ENCODE data around the gene SLC37A4.

DNA sequence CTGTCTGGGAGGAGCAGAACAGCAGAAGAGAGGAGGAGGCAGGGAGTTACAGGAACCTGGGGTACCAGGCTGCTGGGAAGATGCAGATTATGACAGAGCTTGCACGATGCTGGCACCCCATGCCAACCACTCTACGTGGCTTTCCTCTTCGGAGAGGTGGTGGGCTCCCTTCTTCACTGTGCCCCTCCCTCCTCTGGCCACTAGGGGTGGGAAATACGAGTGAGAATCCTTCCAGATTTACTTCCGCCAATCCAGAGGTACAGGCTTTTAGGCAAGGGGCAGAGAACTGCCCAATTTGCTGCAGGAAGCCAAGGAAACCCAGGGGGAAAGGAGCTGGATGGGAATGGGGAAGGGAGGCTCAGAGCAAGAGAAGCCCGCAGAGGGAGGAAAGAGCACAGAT lies 14.0 kb upstream of the SLC37A4 start:
- TF ChIP-seq CTCF (conservative IDR thresholded peaks at IDR 0.05; ENCODE audit: low read depth, low read length) (peak; percentile 39), EZH2 (IDR thresholded peaks at IDR 0.05; ENCODE audit: borderline replicate concordance, low read depth, low read length, poor library complexity, severe bottlenecking) (no peak)
